Endometrium (tissue), 2 donors: ENCODE data around the gene G3BP1.
A peak's percentile ranks its signal among the peaks of the same experiment; 100 is the strongest.
"Not testable (repeated sequence)": the region's sequence is repeated elsewhere in the genome, so short reads cannot be mapped to it uniquely, and the experiment has no call there.

ENCODE experiments used
- FAIRE-seq: peaks from 2 replicates; lab custom pipeline; 2012; peaks lifted over from hg19 to GRCh38; lab: Jason Lieb, UNC
- donor health status: control.
- donor health status: control.

Gene G3BP1

DNA sequence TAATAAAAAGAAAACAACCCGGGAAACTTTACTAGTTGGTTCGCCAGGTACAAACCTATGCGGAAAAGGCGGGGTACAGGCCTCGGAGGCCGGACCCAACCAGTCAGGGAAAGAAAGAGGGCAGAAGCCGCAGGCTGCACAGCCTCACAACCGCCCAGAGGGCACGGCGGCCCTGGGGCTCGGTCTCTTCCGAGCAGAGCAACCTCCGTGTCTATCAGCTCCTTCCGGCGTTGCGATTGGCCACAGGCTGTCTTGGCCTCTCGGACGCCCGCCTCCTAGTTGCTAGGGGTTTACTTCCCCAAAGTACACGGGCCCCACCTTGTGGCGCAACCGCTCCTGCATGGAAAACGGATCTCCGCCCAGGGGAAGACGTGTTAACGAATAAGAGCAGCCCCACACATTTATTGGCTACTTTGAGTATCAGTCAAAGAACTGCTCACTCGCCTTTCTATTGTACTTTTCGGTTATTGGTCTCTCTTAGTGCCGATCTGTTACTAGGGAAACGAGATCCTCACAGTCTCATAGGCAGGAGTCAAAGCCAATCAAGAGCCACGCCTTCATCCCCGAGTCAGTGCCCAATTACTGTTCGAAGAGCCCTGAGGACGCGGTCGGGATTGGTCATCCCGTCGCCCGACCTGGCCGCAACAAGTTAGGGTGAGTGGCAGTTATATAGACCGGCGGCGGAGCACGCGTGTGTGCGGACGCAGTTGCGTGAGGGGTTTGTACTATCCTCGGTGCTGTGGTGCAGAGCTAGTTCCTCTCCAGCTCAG is at the start of gene G3BP1:
Gene G3BP1 (plus strand): TSS at position 696 of the 770 bp plus-strand sequence. CDS start 14,667 bp downstream, outside the sequence.
- peak; percentile 100 for FAIRE-seq

DNA sequence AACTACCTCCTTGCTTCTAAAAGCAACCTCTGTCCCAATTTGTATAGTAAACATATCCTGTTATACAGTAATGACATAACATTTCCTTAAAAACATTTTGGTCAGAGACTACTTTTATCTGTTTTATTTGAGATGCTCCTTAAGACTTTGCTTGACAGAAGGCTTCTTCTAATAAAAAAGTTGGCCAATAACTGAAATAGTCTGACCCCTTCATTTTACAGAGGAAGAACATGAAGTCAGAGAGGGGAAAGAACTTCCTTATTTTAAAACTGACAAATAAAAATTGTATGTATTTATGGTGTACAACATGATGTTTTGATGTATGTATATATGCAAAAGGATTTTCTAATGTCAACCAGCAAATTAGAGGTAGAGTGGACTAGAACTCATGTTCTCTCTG is 49.2 kb upstream of the G3BP1 start:
- FAIRE-seq = no peak

DNA sequence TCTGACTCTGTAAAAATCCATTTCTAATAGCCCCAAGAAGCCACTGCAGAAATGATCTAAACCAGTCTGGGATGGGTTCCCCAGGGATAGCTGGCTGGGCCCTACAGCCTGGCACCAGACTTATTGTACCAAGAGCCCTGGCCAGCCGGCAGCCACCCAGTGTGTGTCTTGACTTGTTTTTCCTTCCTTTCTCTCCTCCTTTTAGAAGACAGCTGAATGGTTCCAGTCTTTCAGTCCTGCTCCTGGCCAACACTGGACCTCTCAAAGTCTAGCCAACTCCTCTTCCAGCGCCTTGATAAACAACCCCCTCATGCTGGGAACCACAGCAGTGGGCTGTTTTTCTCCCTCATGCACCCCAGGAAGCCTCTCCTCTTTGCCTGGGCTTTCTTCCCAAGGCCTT is 47.4 kb upstream of the G3BP1 start:
- FAIRE-seq = no peak

DNA sequence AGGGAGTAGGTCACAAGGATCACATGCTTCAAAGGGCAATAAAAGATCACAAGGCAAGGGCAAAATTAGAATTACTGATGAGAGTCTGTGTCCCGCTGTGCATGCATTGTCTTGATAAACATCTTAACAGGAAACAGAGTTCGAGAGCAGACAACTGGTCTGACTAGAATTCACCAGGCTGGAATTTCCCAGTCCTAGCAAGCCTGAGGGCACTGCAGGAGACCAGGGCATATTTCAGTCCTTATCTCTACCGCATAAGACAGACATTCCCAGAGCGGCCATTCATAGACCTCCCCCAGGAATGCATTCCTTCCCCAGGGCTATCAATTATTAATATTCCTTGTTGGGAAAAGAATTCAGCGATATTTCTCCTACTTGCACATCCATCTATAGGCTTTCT is 42.2 kb upstream of the G3BP1 start:
- not testable (repeated sequence) for FAIRE-seq

DNA sequence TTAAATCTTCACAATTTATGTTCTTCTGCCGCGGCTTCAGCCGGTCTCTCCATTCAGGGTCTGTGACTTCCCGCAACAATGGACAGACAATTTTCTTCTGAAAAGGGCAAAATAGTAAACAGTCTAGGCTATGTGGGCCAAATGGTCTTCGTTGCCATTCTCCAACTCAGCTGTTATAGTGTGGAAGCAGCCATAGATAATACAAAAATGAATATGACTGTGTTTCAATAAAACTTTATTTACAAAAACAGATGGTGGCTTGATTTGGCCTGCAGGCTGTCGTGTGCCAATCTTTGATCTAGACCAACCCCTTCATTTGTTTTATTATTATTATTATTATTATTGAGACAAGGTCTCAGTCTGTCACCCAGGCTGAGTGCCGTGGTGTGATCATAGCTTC is 41.4 kb upstream of the G3BP1 start:
- no peak for FAIRE-seq

DNA sequence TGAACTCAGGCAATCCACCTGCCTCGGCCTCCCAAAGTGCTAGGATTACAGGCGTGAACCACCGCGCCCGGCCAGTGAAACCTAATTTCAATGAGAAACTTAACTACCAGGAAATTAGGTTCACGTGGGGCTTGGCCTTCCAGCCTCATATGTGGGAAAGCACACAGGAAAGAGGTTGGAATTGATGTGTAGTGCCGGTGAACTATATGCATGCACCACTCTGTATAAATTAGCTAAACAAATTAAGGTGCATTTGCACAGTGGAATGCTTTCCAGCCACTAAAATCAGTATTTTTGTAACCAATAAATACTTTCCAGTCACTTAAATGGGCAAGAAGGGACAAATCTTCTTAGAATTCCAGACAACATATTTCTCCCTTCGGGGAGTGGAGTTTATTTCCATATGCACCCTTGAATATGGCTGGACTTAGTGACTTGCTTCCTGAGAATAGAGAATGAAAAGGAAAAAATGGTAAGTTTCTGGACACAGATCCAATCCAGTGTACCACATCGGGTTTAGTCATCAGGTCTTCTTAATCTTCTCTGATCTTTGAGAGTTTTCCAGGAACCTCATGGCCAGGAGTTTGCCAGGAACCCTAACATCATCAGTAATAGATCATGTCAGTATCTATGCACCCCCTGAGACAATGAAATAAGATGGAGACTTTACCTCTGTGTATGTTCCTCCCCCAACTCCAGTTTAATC is 38.2 kb upstream of the G3BP1 start:
- FAIRE-seq = no peak

DNA sequence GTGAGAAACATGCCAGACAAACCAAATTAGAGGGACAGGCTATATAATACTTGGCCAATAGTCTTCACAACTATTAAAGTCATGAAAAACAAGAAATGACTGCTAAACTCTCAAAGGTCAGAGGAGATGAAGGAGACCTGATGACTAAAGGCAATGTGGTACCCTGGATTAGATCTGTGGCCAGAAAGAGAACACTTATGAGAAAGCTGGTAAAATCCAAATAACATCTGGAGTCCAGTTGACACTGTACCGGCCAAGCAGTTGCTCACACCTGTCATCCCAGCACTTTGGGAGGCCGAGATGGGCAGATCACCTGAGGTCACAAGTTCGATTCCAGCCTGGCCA is 37.7 kb upstream of the G3BP1 start:
- no peak for FAIRE-seq

DNA sequence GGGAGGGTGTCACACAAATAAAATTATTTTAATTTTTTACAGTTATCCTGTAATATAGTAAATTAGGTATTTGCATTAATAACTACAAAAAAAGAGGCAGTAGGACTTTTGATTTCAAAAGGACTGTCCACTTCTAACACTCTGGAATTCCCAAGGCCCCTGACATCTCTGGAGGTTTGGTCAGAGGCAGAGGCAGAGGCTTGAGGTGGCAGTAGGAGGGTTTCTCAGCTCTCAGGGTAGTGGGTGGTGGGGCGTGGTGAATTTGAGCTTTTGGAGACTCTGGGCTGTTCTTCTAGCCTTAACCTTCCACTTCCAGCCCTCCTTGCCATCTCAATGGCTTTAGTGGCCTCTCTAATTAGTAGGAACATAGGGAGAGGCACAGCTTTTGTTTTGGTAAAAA is 36.1 kb upstream of the G3BP1 start:
- FAIRE-seq = no peak

DNA sequence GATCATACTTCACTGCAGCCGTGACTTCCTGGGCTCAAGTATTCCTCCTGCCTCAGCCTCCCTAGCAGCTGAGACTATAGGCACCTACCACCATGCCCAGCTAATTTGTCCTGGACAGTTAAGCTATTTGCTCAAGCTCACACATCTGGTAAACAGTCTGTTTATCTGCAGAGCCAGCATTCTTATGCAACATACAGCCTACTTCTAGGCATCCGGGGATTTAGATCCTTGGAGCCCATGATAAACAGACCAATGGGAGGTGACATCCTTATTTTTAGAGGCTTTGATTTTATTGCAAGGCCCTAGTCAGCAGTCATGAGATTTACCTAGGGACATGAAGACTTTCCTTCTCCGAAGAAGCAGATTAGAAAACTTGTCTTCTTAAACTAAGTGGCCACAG is 34.3 kb upstream of the G3BP1 start:
- no peak for FAIRE-seq

DNA sequence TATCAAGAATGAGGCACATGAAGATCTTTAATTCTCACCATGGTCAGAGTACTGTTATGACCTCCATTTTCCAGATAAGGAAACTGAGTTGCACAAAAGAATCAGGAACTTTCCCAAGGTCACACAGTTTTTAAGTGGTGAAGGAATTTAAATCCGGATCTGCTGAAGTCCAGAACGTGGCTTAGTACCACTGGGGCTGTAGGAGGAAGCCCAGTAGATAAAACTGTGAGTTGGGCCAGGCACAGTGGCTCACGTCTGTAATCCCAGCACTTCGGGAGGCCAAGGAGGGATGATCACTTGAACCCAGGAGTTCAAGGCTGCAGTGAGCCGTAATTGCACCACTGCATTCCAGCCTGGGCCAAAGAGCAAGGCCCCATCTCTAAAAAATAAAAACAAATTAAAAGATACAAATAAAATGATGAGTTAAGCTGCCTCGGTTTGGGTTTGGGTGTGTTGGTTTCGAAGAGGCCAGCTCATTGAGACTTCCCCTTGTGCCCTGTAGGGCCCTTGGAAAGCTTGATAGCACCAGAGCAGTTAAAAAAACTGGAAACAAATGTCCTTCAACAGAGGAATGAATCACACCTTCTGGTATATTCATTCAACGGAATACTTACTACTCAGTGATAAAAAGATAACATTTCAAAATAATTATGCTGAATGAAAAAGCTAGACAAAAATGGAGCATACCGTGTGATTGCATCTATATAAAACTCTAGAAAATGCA is 33.5 kb upstream of the G3BP1 start:
- no peak for FAIRE-seq

DNA sequence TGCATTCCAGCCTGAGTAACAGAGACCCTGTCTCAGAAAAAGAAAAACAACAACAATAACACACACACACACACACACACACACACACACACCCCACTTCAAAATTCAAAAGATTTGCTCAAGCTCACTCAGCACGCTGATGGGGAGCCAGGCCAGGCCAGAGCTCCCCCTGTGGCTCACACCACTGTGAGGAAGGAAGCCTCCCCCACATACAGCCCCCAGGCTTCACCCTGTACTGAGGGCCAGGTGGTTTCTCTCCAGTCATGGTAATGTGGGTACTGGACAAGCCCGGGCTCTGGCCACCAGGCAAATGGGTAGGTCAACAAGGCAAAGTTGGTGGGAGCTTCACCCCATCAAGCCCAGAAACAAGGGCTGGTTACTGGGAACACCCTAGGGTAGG is 32.4 kb upstream of the G3BP1 start:
- FAIRE-seq = no peak

DNA sequence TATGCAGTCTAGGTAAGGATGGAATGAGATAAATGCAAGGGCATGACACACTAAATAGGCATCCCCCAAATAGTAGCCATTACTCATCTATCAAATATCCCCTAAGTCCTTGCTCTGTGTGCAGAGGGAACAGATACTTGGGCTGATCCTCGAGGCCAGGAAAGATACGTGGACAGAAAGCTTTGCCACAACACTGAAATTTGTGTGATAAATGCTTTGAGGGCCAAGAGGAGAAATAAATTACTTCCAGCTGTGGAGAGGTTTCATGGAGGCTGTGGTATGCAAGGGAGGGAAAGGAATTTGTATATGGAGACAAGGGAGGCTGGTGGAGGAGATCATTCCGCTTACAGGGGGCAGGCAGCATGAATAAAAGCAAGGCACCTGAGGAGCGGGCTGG is 31.8 kb upstream of the G3BP1 start:
- peak; percentile 37 for FAIRE-seq

DNA sequence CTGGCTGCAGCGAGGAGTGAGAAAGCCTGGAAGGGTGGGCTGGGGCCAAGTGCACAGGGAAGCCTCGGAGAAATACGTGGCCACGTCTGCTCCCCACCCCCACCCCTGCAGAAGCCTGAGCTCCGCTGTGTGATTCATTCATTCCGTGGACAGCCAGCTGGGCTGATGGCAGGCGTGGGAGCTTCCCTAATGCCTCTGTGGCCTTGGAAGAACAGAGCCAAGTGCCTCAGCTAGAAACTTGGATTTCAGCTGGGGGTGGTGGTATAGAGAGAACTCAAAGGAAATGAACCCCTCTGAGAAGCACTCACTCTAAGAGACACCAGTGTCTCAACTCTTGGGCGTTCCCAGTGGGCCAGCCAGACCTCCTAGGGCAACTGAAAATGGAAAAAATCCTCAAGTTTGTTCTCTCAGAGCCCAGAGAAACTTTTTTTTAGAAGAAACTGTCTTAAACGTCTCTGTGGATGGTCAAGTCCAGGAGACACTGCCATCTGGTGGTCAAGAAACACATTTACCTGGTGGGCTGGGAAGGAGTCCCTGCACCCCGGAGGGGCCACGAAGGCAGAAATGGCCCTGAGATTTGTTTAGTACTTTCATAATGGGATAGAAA is 31.3 kb upstream of the G3BP1 start:
- peak; percentile 8 for FAIRE-seq

DNA sequence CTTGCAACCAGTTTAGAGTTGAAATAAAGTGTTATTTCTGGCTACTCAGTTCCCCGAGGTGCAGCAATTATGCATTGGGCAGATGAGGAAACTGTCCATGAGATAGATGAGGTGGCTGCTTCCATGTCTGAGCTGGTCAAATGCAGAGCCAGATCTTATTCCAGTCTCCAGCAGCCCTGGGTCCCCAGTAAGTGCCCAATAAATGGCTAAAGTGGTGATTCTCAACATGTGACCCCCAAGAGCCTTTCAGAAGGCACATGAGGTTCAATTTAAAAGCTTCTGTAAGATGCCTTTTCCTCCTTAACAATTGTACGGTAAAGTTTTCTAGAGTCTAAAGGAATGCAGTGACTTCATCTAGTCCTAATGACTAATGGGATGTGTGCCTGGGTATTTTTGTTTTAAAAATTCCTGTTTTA is 30.8 kb upstream of the G3BP1 start:
- FAIRE-seq = no peak

DNA sequence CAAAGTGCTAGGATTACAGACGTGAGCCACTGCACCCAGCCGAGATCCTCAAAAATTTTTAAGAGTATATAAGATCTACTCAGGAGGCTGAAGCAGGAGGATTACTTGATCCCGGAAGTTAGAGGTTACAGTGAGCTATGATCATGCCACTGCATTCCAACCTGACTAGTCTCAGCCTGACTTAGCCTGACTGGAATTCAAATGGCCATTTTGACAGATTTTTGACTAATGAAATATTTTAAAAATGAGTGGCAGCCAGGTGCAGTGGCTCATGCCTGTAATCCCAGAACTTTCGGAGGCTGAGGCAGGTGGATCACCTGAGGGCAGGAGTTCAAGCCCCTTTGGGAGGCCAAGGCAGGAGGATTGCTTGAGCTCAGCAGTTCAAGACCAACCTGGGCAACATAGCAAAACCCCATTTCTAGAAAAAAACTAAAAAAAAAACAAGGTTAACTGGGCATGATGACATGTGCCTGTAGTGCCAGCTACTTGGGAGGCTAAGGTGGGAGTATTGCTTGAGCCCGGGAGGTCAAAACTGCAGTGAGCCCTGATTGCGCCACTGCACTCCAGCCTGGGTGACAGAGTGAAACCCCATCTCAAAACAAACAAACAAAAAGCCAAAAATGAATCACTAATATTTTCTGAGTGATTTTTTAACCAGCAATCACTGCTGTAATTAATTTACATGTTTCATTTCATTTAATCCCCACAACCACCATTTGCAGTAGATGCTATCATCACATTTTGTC is 29.9 kb upstream of the G3BP1 start:
- FAIRE-seq = no peak

DNA sequence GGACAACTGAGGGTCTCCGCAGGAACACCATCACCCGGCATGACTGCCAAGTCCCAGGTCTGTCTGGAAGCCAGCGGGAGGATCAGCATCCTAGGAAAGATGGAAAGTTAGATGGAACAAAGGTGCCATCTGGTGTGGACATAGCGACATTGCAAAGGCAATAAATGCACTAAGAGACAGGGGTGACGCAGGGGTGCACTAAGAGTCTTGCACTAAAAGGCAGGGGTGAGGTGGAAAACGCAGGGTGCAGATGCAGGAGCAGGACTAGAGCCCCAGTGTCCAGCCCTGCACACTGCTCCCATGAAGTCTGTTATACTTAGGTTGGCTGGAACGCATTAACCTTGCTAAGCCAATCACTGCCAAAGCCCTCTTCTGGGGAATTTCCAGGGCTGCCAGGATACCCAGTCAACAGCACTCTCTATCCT is 28.9 kb upstream of the G3BP1 start:
- no peak for FAIRE-seq

DNA sequence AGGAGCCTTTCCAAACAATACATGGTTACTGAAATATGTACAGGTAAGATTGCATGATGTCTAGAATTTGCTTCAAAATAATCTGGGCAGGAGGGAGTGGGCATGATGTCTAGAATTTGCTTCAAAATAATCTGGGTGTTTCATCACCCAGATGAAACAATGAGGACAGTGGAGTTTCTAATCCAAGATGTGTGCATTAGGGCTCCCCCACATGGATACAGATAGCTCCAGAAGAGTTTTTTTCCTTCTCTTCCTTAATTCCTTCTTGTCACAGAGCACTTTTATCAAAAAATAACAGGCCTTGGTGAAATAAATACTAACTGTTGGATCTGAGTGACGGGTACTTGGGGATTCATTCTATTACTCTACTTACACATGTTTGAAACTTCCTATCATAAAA is 28.2 kb upstream of the G3BP1 start:
- FAIRE-seq = no peak

DNA sequence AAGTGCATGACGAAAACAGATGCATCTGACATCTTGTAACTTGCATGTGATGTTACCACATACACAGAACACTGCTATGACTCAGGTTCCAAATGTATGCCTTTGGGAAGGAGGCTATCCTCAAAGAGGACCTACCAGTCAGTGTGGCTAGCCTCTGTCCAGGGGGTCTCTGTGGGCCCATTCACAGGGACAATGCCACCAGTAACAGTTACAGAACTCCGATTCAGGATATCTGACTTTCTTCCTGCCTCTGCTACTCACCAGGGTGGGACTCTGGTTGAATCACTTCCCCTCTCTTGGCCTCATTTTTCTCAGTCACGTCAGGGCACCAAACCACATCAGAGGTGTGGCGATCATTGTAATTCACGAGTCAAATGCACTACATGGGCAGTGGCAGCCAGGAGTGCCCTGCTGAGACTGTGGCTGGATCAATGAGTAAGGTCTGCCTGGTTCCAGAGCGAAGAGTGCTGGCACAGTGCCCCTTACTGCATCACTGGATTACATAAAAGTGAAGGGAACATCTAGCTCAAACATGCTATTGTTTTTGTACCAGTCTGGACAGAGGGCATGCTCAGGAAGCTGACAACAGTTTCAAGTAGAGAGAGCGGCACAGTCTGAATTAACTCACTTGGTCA is 26.6 kb upstream of the G3BP1 start:
- FAIRE-seq = no peak

DNA sequence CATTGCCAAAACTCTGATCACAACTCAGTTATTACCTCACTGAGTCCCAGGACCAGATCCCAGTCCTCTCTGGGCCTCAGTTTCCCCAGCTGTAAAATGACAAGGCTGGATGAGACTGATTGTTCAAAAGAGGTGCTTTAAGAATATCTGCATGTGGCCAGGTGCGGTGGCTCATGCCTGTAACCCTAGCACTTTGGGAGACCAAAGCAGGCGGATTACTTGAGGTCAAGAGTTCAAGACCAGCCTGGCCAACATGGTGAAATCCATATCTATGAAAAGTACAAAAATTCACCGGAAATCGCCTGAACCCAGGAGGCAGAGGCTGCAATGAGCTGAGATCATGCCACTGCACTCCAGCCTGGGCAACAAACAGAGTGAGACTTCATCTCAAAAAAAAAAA is 21.6 kb upstream of the G3BP1 start:
- FAIRE-seq = no peak

DNA sequence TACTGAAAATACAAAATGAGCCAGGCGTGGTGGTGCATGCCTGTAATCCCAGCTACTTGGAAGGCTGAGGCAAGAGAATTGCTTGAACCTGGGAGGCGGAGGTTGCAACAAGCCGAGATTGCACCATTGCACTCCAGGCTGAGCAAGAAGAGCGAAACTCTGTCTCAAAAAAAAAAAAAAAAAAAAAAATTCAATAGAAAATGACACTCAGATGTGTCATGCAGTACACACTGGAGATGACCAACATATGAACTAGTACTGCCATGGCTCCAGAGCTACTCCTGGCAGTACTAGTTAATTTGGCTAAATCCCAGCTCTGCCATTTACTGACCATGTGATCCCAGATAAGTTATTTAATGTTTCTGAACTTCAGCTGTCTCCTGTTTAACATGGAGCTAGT is 20.7 kb upstream of the G3BP1 start:
- no peak for FAIRE-seq

DNA sequence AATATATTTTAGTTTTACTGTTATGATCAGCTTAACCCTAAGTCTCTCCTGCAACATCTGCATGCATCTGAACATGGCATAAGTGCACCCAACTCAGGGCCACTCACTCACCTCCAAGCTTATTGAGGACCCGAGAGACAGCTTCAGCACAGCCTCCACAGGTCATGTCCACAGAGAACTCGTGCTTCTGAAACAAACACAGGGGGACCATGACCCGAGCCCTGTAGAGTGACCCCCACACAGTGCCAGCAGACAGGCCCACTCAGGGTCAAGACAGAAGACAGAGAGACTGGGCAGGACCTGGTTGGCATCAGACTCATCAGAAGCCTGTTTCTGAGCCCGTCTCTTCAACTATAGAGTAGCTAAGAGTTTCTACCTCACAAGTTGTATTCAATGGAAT is 20.2 kb upstream of the G3BP1 start:
- no peak for FAIRE-seq

DNA sequence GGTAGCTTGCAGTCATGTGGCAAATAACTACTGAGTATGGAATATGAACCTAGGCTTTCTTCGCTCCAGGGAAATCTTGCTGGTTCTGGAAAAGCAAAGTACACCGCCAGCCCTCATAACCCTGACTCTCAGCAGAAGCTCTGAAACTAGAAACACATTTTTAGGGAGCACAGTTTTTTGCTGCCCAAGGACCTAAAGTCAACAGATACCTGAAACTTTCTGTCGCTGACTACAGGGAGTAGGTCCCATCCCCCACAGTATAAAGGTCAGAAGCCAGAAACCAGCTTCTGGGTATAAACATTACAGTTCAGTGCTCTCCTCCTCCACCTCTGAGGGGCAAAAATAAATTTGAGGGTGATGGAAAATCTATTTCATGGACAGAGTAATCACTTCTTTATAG is 16.4 kb upstream of the G3BP1 start:
- FAIRE-seq = no peak
